Measurements from ENCODE around the gene ATP13A1.

DNA sequence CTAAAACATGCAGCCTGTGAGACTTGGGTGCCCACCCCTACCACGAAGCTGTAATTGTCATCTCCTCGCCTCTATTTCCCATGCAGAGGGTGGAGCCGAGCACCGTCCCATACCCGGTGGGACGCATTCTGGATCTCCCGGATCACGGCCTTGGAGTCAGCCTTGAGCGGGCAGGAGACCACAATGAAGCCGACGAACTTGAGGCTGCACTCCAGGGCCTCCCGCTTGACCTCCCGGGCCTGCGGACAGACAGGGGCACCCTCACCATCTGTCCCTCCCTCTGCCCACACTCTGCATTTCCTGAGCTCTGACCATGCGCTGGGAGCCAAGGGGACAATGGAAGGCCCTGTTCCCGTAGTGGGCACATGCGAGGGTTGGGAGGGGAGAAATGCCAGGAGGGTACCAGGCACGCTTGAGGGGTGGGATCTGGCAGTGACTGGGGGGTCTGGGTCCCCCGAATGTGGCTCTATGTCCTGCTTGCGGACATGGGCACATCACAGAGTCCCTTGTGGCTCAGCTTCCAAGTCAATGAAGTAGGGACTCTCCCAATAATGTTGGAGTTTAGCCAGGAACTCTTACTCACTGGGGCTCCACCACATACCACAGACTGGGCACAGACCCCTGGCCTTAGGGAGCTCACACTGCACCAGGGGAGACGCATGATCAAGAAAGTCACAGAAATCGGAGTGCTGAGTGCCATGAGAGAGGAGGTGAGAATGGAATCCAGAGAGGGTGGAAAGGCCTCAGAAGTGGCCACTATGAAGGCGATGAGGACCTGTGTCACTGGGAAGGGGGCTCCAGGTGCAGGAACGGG, 10.8 kb downstream of the ATP13A1 start:
- TF ChIP-seq, protein P1, sequence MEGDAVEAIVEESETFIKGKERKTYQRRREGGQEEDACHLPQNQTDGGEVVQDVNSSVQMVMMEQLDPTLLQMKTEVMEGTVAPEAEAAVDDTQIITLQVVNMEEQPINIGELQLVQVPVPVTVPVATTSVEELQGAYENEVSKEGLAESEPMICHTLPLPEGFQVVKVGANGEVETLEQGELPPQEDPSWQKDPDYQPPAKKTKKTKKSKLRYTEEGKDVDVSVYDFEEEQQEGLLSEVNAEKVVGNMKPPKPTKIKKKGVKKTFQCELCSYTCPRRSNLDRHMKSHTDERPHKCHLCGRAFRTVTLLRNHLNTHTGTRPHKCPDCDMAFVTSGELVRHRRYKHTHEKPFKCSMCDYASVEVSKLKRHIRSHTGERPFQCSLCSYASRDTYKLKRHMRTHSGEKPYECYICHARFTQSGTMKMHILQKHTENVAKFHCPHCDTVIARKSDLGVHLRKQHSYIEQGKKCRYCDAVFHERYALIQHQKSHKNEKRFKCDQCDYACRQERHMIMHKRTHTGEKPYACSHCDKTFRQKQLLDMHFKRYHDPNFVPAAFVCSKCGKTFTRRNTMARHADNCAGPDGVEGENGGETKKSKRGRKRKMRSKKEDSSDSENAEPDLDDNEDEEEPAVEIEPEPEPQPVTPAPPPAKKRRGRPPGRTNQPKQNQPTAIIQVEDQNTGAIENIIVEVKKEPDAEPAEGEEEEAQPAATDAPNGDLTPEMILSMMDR (conservative IDR thresholded peaks at IDR 0.05; ENCODE audit: low read depth, low read length) = no peak
- TF ChIP-seq EZH2phosphoT487 (IDR thresholded peaks at IDR 0.05; ENCODE audit: borderline replicate concordance, low read length) (no peak), EZH2 (IDR thresholded peaks at IDR 0.05; ENCODE audit: low read length, unreplicated experiment) (no peak)

Measured in PC-3 (cell line).